Naive thymus-derived CD8-positive, alpha-beta T cell (primary cell): ENCODE data around the gene RPLP2. TPM values are rescaled to one million over a fixed set of nuclear protein-coding genes. Genes with fewer than 3 reads are reported as not detected.

Source experiments
- ATAC-seq, 2 donors: fragments of 150-1000 bp; cut with Tn5 transposase in 1 of 2; sonication (Bioruptor Pico), chemical (Tn5 transposase) in 1 of 2; 1 replicate in 1 of 2; 2 replicates in 1 of 2; pipeline ENCODE4 v1.10.0; 2021; ENCODE audit warnings: mild to moderate bottlenecking in 2 of 2, moderate library complexity in 2 of 2
- POLR2A ChIA-PET: fragments of 350-600 bp; sonication (Branson Sonifier 250); formaldehyde crosslinking; loops from one replicate; lab custom pipeline; 2021; ENCODE audit warnings: antibody characterized with exemption; lab: Charles Lee
- DNase-seq, 10 donors: peaks; one replicate each; pipeline versions ENCODE4 v3.0.0 to v3.0.0-alpha.2; 2020 to 2022
- H3K27ac Mint-ChIP-seq, 10 donors: one replicate each; pipeline ENCODE4 v1.8.0; 2020 to 2022; ENCODE audit warnings: mild to moderate bottlenecking in 10 of 10, mixed read lengths in 10 of 10, moderate library complexity in 4 of 10, inconsistent platforms in 1 of 10
- H3K27me3 Mint-ChIP-seq, 5 donors: one replicate each; pipeline ENCODE4 v1.8.0; 2021 to 2022; ENCODE audit warnings: mixed read lengths in 5 of 5
- H3K36me3 Mint-ChIP-seq, 3 donors: one replicate each; pipeline ENCODE4 v1.8.0; 2020 to 2022; ENCODE audit warnings: mixed read lengths in 3 of 3, mild to moderate bottlenecking in 2 of 3, inconsistent platforms in 1 of 3
- H3K4me1 Mint-ChIP-seq, 4 donors: one replicate each; pipeline ENCODE4 v1.8.0; 2021 to 2022; ENCODE audit warnings: mixed read lengths in 4 of 4
- H3K4me3 Mint-ChIP-seq, 10 donors: one replicate each; pipeline ENCODE4 v1.8.0; 2020 to 2022; ENCODE audit warnings: mild to moderate bottlenecking in 10 of 10, mixed read lengths in 10 of 10, moderate library complexity in 6 of 10, inconsistent platforms in 1 of 10
- H3K9me3 Mint-ChIP-seq, 9 donors: one replicate each; pipeline ENCODE4 v1.8.0; 2020 to 2022; ENCODE audit warnings: mixed read lengths in 9 of 9, mild to moderate bottlenecking in 3 of 9, inconsistent platforms in 1 of 9, moderate library complexity in 1 of 9
- polyA plus RNA-seq, 3 donors: library from polyadenylated mRNA; unstranded; fragments of 300-500 nt; fragmentation: Illumina TruSeq; gene quantifications; one replicate each; pipeline ENCODE4 v1.2.3, GENCODE V29; 2021
- total RNA-seq, 8 experiments: library from RNA in 2 of 8; stranded (reverse) in 2 of 8; gene quantifications; one replicate each; pipeline ENCODE4 v1.2.3 and lab custom pipeline; 2021 to 2026

The RPLP2 gene
- total and polyA plus RNA-seq, 5 experiments from 2014 or later = 4,080 to 5,522 (median 5,338) TPM

DNA sequence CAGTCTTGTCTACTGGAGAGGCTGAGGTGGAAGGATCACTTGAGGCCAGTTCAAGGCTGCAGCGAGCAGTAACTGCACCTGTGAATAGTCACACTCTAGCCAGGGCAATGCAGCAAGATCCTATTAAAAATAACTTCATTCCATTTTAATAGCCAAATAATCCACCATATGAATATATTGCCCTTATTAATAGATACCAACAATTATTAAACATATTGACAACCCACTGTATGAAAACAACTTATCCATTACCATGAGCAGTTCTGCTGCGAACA is 42.9 kb upstream of the RPLP2 start:
- ATAC-seq = no peak
- POLR2A ChIA-PET = no interaction called here
- Mint-ChIP-seq H3K36me3 (peaks cover 0 to 28% (median 0%) of the 10 kb centered on the region in 3 donors), H3K9me3 (no peaks in the 10 kb centered on the region), H3K27ac (no peak overlapping the region), H3K4me3 (no peak overlapping the region), H3K27me3 (no peaks in the 10 kb centered on the region), H3K4me1 (peaks cover 0 to 3% (median 1%) of the 10 kb centered on the region in 4 donors)
- no peak for DNase-seq

DNA sequence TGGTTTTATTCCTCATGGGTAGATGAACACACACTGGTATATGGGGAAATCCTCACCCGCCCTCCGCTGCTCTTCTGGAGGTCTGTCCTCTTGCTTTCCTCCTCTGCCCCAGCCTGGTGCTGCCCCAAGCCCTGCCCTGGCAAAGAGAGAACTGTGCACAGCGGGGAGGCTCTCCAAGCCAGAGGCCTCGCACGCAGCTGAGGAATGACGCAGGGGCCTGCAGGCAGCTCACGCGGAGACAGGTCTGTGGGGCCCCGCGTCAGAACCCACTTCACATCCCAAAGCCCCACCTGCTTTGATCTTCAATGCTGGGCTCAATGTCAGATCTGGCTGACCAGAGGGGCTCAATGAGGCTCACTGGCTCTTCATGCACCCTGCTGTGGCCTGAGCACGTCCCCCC is 42.5 kb upstream of the RPLP2 start:
- no peak for ATAC-seq
- peaks cover 0 to 25% (median 0%) of the 10 kb centered on the region in 3 donors for H3K36me3 Mint-ChIP-seq
- H3K9me3 Mint-ChIP-seq = no peaks in the 10 kb centered on the region
- POLR2A ChIA-PET = no interaction called here
- no peak overlapping the region for H3K27ac Mint-ChIP-seq
- no peak for DNase-seq
- H3K4me1 Mint-ChIP-seq = peaks cover 0 to 3% (median 1%) of the 10 kb centered on the region in 4 donors
- H3K4me3 Mint-ChIP-seq = no peak overlapping the region
- H3K27me3 Mint-ChIP-seq = no peaks in the 10 kb centered on the region

DNA sequence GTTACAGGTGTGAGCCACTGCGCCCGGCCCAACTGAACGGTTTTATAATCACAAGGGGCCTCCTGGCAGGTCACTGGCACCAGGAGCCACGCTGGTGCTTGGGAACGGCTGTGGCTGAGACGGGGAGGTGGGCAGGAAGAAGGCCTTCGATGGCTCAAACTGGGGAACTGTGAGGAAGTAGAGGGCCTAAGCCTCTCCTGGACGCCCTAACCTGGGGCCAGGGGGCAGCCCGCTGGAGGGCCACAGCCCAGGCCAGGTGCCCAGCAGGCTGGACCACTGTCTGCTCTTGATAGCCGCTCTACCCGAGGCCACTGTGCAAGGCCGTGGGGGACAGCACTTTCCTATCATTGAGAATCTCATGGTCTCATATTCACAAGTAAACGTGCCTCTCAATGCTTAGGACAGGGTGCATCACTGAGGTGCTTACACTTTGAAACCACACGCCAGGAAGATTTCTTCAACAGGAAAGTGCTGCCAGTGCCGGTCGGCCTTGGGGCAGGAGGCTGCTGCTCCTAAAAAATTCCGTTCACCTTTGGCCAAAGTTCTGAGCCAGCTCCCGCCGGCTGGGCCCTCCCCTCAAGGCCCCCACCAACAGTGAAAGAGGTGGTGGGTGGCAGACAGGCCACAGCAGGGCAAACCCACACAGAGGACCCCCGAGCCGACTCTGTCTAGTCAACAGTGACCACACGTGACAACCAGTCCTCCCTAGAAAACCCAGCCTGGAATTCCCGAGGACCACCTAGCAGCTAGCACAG is 39.7 kb upstream of the RPLP2 start:
- Mint-ChIP-seq H3K4me1 (peaks cover 0 to 10% (median 6%) of the 10 kb centered on the region in 4 donors), H3K27ac (no peak overlapping the region), H3K9me3 (no peaks in the 10 kb centered on the region), H3K4me3 (no peak overlapping the region), H3K36me3 (peaks cover 0 to 13% (median 0%) of the 10 kb centered on the region in 3 donors), H3K27me3 (no peaks in the 10 kb centered on the region)
- no peak for DNase-seq
- no peak for ATAC-seq
- POLR2A ChIA-PET = no interaction called here

DNA sequence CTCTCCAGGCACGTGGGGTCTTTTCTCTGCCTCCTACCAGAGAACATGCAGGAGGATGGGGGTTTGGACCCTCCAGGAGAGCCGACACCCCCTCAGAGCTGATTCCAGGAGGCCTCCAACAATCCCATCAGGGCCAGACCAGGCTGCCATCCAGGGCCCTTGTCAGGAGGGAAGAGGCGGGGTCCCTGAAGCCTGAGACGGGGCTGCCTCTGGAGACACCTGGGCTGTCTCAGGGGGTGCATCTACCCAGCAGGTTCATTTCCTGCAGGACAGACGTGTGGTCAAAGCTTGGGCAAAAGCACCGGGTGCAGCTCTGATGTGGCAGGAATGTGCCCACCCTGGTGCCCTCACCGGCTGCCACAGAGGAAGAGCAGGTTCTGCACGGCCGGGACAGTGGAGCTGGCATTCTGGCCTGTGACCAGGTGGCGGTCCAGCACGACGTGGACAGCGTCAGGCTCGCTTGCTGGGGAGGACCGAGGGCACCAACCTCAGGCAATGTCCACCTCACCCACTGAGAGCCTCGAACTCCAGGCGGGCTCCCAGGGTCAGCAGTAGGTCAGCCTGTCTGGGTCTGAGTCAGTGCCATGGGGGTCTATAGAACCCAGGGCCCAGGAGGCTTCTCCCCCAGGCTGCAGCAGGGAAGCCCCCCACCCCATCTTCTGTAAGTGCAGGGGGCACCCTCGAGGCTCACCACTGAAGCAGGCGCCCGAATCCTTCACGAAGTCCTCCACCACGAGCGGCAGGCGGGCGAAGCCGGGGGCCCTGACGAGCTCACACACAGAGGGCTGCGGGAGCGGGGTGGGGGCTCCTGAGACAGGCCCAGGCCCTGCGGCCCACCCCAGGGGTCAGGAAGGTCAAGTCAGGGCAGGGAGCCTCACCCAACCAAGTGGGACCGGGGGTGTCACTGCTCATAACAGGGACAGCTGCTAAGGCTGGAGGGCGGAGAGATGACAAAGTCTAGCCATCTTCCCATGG is 38.8 kb upstream of the RPLP2 start:
- no peaks in the 10 kb centered on the region for H3K9me3 Mint-ChIP-seq
- POLR2A ChIA-PET = no interaction called here

DNA sequence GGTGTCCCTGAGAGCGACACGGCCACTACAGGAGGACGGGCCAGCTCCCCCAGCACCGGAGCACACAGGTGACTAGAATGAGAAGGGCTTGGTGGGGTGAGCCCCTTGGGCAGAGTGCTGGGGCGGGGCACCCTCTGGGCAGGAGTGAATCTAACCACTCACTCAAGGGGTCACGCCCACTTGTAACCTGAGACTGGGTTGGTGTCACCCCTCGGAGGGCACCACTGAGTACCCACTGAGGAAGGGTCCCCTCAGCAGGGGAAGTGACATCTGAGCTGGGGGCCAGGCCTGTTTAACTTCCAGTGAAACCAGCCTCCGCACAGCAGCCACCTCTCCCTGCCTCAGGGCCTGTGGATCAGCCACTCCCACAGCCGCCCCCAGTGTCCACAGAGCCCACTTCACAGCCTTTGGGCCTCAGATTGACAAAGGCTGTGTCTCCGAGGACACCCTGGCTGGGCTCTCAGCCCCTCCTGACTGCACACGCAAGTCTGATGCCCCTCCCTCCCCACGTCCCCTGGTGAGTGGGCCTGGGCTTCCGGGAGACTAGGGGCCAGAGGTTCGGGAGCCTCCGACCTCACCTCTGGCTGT is 38.1 kb upstream of the RPLP2 start:
- Mint-ChIP-seq H3K36me3 (peaks cover 0 to 9% (median 0%) of the 10 kb centered on the region in 3 donors), H3K9me3 (no peaks in the 10 kb centered on the region), H3K27me3 (no peaks in the 10 kb centered on the region), H3K27ac (no peak overlapping the region), H3K4me1 (peaks cover 5 to 20% (median 18%) of the 10 kb centered on the region in 4 donors), H3K4me3 (no peak overlapping the region)
- POLR2A ChIA-PET = no interaction called here
- DNase-seq = no peak
- ATAC-seq = no peak

More for the DNA sequence above, 38.8 kb upstream of the RPLP2 start:
- H3K4me1 Mint-ChIP-seq = peaks cover 2 to 14% (median 12%) of the 10 kb centered on the region in 4 donors
- DNase-seq (no peak), ATAC-seq (no peak)
- no peak overlapping the region for H3K27ac Mint-ChIP-seq
- no peaks in the 10 kb centered on the region for H3K27me3 Mint-ChIP-seq
- peaks cover 0 to 9% (median 0%) of the 10 kb centered on the region in 3 donors for H3K36me3 Mint-ChIP-seq
- no peak overlapping the region for H3K4me3 Mint-ChIP-seq

DNA sequence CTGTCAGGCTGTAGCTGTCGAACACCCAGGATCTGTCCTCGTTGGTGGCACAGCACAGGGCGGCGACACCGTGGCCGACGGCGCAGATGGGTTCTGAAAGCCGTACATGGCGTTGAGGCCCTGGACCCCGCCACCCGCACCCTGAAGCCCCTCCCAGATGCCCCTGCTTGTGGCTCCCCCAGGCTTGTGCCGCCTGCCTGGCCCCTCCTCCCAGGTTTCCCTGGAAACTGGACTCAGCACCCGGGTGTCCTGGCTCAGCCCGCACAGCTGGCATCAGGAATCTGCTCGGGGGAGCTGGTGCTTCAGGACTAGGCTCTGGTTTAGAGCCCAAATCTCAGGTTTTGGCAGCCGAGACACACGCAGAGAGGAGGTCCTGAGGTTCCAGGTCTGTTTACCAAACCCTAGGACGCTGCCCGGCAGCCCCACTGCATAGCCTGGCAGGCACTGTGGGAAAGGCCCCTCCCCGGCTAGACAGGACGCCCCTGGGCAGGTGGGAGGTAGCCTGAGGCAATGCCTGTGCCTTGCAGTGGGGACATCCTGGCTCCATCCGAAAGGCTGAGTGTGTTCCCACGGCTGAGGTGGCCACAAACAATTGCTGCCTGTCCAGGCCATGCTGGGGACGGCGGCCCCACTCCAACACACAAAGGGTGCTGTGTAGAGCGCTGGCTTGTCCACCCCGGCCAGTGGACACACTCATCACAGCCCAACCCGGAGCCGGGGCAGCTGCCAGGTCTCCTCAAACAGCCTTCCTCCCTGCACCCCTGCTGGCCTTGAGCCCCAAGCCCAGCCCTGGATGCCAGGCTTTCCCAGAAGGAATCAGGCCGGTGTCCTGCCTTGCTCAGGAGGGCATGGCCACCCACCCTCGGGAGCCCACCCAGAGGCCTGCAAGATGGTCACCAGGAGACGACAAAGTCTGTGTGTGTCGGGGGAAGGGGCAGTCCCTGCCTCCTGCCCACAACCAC is 37.1 kb upstream of the RPLP2 start:
- peaks cover 0 to 9% (median 0%) of the 10 kb centered on the region in 3 donors for H3K36me3 Mint-ChIP-seq

DNA sequence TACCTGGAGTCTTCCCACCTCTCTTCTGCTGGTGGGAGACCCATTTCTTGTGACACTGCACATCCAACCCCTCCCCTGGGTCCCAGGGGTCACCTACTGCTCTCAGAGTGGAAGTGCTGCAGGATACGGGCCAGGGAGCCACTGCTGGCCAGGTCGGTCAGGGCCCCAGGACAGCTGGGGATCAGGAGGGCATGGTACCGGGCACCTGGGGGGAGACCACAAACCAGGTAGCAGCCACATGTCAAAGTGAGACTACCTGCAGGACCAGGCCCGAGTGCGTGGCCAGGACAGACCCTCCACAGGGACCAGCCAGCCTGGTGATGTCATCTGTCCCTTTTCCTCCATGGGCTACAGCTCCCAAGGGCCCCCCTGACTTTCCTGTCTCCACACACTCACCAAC is 36.3 kb upstream of the RPLP2 start:
- peaks cover 5 to 27% (median 20%) of the 10 kb centered on the region in 4 donors for H3K4me1 Mint-ChIP-seq
- H3K36me3 Mint-ChIP-seq = peaks cover 0 to 9% (median 0%) of the 10 kb centered on the region in 3 donors
- H3K27me3 Mint-ChIP-seq = no peaks in the 10 kb centered on the region
- no peak for DNase-seq
- no peak overlapping the region for H3K4me3 Mint-ChIP-seq
- H3K9me3 Mint-ChIP-seq = no peaks in the 10 kb centered on the region
- H3K27ac Mint-ChIP-seq = no peak overlapping the region
- POLR2A ChIA-PET = no interaction called here
- no peak for ATAC-seq

More for the DNA sequence above, 37.1 kb upstream of the RPLP2 start:
- Mint-ChIP-seq H3K9me3 (no peaks in the 10 kb centered on the region), H3K27ac (no peak overlapping the region), H3K27me3 (no peaks in the 10 kb centered on the region), H3K4me3 (no peak overlapping the region), H3K4me1 (peaks cover 5 to 20% (median 18%) of the 10 kb centered on the region in 4 donors)
- POLR2A ChIA-PET = no interaction called here
- DNase-seq = no peak
- ATAC-seq = no peak

DNA sequence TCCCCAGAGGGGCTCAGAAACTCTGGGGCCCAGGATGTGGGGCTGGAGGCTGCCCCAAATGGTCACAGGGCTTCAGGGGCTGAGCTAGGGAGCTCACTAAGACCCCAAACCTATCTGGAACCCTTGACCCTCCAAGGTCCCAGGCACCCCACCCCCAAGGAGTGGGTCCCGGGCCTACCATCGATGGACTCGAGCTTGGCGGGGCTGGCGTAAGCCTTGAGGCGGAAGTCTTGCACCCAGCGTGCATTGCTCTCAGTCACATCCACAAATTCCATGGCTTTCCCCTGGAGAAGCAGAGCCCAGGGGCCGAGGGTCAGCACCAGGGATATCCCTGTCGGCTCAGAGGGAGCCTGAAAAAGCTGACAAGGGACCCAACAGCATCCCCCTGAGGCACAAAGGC is 35.9 kb upstream of the RPLP2 start:
- no peak overlapping the region for H3K4me3 Mint-ChIP-seq
- no peak overlapping the region for H3K27ac Mint-ChIP-seq
- H3K4me1 Mint-ChIP-seq = peaks cover 5 to 28% (median 21%) of the 10 kb centered on the region in 4 donors
- ATAC-seq = no peak
- no peak for DNase-seq
- H3K36me3 Mint-ChIP-seq = peaks cover 0 to 9% (median 0%) of the 10 kb centered on the region in 3 donors
- no peaks in the 10 kb centered on the region for H3K27me3 Mint-ChIP-seq
- H3K9me3 Mint-ChIP-seq = no peaks in the 10 kb centered on the region
- POLR2A ChIA-PET = no interaction called here

DNA sequence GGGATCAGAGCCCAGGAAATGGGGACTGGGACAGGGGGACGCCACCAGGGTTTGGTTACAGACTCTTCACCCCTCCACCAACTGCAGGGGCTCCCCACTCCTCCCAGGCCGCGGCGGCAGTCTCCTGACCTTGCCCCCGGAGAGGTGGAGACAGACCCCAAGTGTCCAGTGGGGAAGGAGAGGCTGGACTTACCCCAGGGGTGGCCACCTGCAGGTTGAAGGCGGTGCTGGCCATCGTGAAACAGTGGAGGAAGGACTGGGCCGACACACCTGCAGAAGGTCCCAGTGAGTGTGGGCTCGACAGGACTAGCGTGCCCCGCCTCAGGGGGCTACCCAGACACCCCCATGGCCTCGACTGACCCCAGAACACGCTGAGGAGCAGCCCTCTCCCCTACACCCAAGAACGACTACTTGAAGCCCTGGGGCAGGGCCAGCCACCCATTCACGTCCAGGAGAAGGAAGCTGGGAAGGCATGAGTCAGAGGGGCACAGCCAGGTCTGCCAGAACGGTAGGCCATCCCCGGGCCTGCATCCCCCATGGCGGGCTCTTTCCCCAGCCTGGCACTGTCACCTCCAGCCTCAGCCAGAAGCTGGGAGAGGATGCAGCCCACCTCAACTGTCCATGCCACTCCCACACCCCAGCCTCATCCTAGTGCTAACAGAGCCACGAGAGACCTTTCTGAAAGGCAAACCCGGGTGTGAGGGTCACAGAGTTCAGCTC is 34.7 kb upstream of the RPLP2 start:
- Mint-ChIP-seq H3K27me3 (no peaks in the 10 kb centered on the region), H3K27ac (peak overlapping the region in 3 of 10 donors; percentile 60 to 83 (median 74)), H3K9me3 (no peaks in the 10 kb centered on the region), H3K4me1 (peaks cover 5 to 35% (median 22%) of the 10 kb centered on the region in 4 donors), H3K4me3 (peak overlapping the region; percentile 59 to 85 (median 70)), H3K36me3 (peaks cover 0 to 3% (median 0%) of the 10 kb centered on the region in 3 donors)
- DNase-seq (no peak), ATAC-seq (no peak)
- POLR2A ChIA-PET = interaction anchor here (0.9 to 3.1 kb wide), 3 partner anchors 44 to 215 kb away, joined by 3 to 10 read pairs (median 3); partner anchors contain the start of genes LMNTD2 and PNPLA2

DNA sequence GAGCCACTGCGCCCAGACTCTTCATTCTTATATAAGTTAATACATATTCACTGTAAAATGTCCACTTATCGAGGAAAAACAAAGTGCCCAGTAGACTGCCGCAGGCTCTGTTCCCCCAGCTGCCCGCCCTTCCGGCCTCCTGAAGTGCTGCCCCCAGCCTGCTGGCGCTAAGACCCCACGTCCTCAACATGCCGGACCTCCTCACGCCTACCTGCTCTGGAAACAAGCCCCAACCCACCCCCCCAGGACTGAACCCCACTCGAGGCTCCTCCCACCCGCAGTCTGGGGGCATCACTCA is 33.6 kb upstream of the RPLP2 start:
- Mint-ChIP-seq H3K4me3 (peak overlapping the region; percentile 69 to 91 (median 76)), H3K9me3 (no peaks in the 10 kb centered on the region), H3K27ac (peak overlapping the region in 7 of 10 donors; percentile 43 to 87 (median 69)), H3K27me3 (no peaks in the 10 kb centered on the region), H3K36me3 (no peaks in the 10 kb centered on the region), H3K4me1 (peaks cover 5 to 37% (median 22%) of the 10 kb centered on the region in 4 donors)
- no peak for ATAC-seq
- DNase-seq = no peak
- POLR2A ChIA-PET = interaction anchor here (0.9 to 3.1 kb wide), 7 partner anchors 10 to 216 kb away, joined by 3 to 10 read pairs (median 4); partner anchors contain the start of genes LMNTD2, PHRF1 and PNPLA2

DNA sequence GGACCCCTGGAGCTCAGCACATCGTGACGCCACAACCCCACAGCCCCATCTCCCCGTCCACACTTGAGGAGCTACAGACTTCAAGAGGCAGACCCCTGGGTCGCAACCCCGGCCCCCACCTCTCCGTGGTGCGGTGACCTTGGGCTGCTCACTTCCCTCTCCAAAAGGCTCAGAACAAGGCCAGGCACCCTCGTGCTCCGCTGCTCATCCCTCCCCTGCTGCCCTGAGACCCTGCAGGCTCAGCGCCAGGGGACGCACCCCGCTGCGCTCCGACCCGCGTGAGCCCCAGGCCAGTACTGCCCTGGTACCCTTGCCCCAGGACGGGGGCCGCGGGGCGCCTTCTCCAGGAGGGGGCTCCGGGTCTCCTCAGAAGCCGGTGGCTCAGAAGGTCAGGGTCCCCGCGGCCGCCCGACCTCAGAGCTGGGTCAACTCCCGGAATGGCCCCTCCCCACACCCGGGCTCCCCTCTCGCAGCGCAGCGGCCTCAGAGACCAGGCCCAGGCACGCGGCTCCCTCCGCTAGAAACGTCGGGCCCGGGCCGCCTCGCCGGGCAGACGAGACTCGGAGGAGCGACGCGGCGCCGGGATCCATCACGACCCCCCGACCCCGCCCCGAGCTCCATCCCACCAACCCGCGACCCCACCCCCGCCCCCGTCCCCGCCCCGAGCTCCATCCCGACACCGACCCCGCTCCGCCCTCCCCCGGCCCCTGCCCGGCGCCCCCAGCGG is 33.0 kb upstream of the RPLP2 start:
- POLR2A ChIA-PET = interaction anchor here (0.9 to 4.2 kb wide), 9 partner anchors 9 to 200 kb away, joined by 3 to 29 read pairs (median 6); partner anchors contain the start of genes PHRF1, PNPLA2 and RPLP2
- no peaks in the 10 kb centered on the region for H3K9me3 Mint-ChIP-seq
- no peaks in the 10 kb centered on the region for H3K36me3 Mint-ChIP-seq
- DNase-seq (peak in 1 of 10 donors; percentile 28), ATAC-seq (peak; percentile 45 to 56)
- peak overlapping the region in 8 of 10 donors; percentile 43 to 88 (median 74) for H3K27ac Mint-ChIP-seq
- peaks cover 5 to 41% (median 22%) of the 10 kb centered on the region in 4 donors for H3K4me1 Mint-ChIP-seq
- peak overlapping the region; percentile 69 to 91 (median 76) for H3K4me3 Mint-ChIP-seq
- no peaks in the 10 kb centered on the region for H3K27me3 Mint-ChIP-seq
